Limb (tissue), 2 donors: Measurements from ENCODE around the gene ARMH3.

Source experiments
- DNase-seq, 2 donors: peaks; one replicate each; pipeline ENCODE4 v3.0.0-alpha.2; 2016; ENCODE audit errors: extremely low spot score in 2 of 2

The ARMH3 gene

DNA sequence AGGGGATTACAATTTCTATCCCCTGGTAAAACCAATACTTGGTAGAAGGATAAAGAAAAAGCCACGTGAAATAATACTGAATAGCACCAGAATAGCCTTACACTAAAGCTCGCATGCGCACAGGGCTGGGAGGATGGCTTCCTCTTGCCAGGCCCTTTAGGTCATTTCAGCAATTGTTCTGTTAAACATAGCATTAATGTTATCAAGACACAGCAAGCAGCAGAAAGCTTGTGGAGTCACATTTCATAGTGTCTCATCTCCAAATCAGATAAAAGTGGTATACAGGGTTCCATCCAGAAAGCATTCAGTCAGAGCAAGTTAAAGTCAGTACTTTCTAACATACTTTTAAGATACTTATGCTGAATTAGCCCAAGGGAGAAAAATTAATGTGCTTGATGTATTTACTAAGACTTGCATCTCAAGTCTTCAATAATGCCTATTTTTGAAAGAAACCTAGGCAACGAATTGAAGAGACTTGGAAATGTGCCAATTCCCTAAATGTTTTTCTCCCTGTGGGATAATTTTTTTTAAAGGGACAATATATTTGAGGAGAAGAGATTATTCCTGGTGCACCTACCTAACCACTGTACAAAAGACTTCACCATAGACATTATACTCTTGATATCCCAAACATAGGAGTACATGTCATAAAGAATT is 258.4 kb downstream of the ARMH3 start:
- DNase-seq = no peak
